ENCODE results near the gene LRRC75A. TPM values are rescaled to one million over a fixed set of nuclear protein-coding genes. Genes with fewer than 3 reads are reported as not detected.
A peak's percentile ranks its signal among the peaks of the same experiment; 100 is the strongest.

The LRRC75A gene
- total RNA-seq, 1 experiment from 2014 or later, result 10.1 TPM

- Histone ChIP-seq H2BK5ac (ENCODE audit: insufficient read length, low read length) (no peak overlapping the region), H3K9me3 (ENCODE audit: control insufficient read depth, low read depth, low read length) (no peaks in the 10 kb centered on the region), H4K91ac (ENCODE audit: insufficient read length, low read depth, low read length) (no peak overlapping the region), H3T11ph (ENCODE audit: low read length) (no peak overlapping the region), H3K14ac (ENCODE audit: insufficient read depth, low read length) (peak overlapping the region; percentile 71; the same call in 1 of the 2 replicates), H2BK12ac (ENCODE audit: insufficient read length, low read depth, low read length) (no peak overlapping the region), H3K27ac (ENCODE audit: insufficient read length, low read depth, low read length) (peak overlapping the region; percentile 74), H3K4me1 (ENCODE audit: insufficient read depth, low read length) (0 out of 2 replicates have a peak, but pooled peaks cover 4% of the 10 kb centered on the region), H2BK20ac (ENCODE audit: low read depth, low read length, poor library complexity, severe bottlenecking) (no peak overlapping the region), H4K8ac (replicated peaks; ENCODE audit: insufficient read length, low read depth, low read length) (no peak overlapping the region), H2BK15ac (ENCODE audit: low read depth, low read length) (no peak overlapping the region), H3K9ac (ENCODE audit: extremely low read depth, insufficient read length, low read length) (peak overlapping the region; percentile 99), H3K23ac (ENCODE audit: insufficient read length, low read depth, low read length) (no peak overlapping the region), H4K5ac (ENCODE audit: insufficient read length, low read depth, low read length) (no peak overlapping the region), H2AK5ac (ENCODE audit: insufficient read length, low read length) (no peak overlapping the region), H3K18ac (ENCODE audit: insufficient read length, low read depth, low read length) (no peak overlapping the region), H2AFZ (ENCODE audit: low read length) (no peak overlapping the region), H3K79me1 (ENCODE audit: insufficient read depth, low read depth, low read length, poor library complexity, severe bottlenecking) (peaks cover 9% of the 10 kb centered on the region), H3K79me2 (ENCODE audit: insufficient read depth, low read length) (peaks cover 5% of the 10 kb centered on the region; the same call in 1 of the 2 replicates), H3K4ac (ENCODE audit: low read depth, low read length) (no peak overlapping the region), H3K56ac (ENCODE audit: insufficient read length, low read depth, low read length) (peak overlapping the region; percentile 28), H3K27me3 (ENCODE audit: insufficient read depth, low read length) (no peaks in the 10 kb centered on the region), H3K23me2 (ENCODE audit: insufficient read length, low read depth, low read length, poor library complexity, severe bottlenecking) (peaks cover 9% of the 10 kb centered on the region), H2BK120ac (ENCODE audit: low read depth, low read length, poor library complexity, severe bottlenecking) (no peak overlapping the region), H4K20me1 (ENCODE audit: control insufficient read depth, insufficient read depth, insufficient read length) (no peaks in the 10 kb centered on the region), H3K4me2 (ENCODE audit: insufficient read depth, insufficient read length, low read length) (peak overlapping the region; percentile 97)
- Mint-ChIP-seq H3K27me3 (ENCODE audit: low read depth) (peaks cover 5% of the 10 kb centered on the region), H3K27ac (peak overlapping the region; percentile 92 to 99 (median 98)), H3K4me1 (peaks cover 49 to 57% of the 10 kb centered on the region in 2 experiments), H3K4me3 (peak overlapping the region; percentile 99), H3K9me3 (peaks cover 0 to 2% of the 10 kb centered on the region in 2 experiments; a peak in 1 of 5 replicates), H3K36me3 (ENCODE audit: insufficient read depth in 1 of 3, low read depth in 3 of 3) (peaks cover 42 to 59% (median 56%) of the 10 kb centered on the region in 3 experiments)
- no peak for DNase-seq
- TF ChIP-seq, protein P1, sequence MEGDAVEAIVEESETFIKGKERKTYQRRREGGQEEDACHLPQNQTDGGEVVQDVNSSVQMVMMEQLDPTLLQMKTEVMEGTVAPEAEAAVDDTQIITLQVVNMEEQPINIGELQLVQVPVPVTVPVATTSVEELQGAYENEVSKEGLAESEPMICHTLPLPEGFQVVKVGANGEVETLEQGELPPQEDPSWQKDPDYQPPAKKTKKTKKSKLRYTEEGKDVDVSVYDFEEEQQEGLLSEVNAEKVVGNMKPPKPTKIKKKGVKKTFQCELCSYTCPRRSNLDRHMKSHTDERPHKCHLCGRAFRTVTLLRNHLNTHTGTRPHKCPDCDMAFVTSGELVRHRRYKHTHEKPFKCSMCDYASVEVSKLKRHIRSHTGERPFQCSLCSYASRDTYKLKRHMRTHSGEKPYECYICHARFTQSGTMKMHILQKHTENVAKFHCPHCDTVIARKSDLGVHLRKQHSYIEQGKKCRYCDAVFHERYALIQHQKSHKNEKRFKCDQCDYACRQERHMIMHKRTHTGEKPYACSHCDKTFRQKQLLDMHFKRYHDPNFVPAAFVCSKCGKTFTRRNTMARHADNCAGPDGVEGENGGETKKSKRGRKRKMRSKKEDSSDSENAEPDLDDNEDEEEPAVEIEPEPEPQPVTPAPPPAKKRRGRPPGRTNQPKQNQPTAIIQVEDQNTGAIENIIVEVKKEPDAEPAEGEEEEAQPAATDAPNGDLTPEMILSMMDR (conservative IDR thresholded peaks at IDR 0.05), result no peak
- no CpG with 5 or more reads among the region's 10 CpGs for WGBS (ENCODE audit: extremely low coverage, insufficient read length, low lambda C conversion rate)
Measured at GRCh38 chr17:16439811-16440351, 52.1 kb downstream of the LRRC75A start.
